Measurements from ENCODE around the gene FMN1. TPM values are rescaled to one million over a fixed set of nuclear protein-coding genes. Genes with fewer than 3 reads are reported as not detected.

FMN1 gene
- total RNA-seq, 2 donors from 2014 or later = 13.7 to 17.1 TPM

GRCh38 chr15:33200444-33200843 is 5.9 kb upstream of the FMN1 start:
- TF ChIP-seq CTCF (IDR thresholded peaks at IDR 0.05) (no peak), POLR2A (IDR thresholded peaks at IDR 0.05) (no peak)
- peaks cover 3% of the 10 kb centered on the region for H3K4me1 ChIP-seq
- WGBS, 2 donors = 65 to 73% methylated on average over 5 of the region's 5 CpGs

DNA sequence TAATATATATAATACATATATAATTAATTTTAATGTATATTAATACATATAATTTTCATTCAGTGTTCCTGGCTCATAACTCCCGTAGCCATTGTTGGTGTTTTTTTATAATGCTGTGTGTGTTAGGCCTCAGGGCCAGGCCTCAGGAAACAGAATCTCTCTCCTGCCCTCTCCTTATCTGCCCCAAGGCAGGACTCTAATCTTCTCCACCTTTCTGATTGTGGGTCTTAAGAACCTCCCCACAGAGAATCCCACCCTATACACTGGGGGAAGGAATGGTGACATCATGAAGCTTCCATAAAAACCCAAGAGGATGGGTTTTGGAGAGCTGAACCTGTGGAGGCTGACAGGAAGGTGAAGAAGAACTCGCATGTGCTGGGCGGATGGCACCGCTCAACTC is 4.0 kb upstream of the FMN1 start:
- Histone ChIP-seq H3K4me3 (no peak overlapping the region), H3K36me3 (replicated peaks in 1 of 2; ENCODE audit: insufficient read depth in 1 of 2, low read depth in 2 of 2) (no peaks in the 10 kb centered on the region), H3K27ac (no peak overlapping the region), H3K9me3 (no peaks in the 10 kb centered on the region), H3K4me1 (peaks cover 6% of the 10 kb centered on the region), H3K27me3 (no peaks in the 10 kb centered on the region)
- no peak for DNase-seq
- intact Hi-C loops (cut with DNase I) = no loop called here
- TF ChIP-seq CTCF (IDR thresholded peaks at IDR 0.05) (no peak), POLR2A (IDR thresholded peaks at IDR 0.05) (no peak)
- 88 to 92% methylated on average over 4 of the region's 4 CpGs for WGBS, 2 donors
- no peak for ATAC-seq

More at GRCh38 chr15:33200444-33200843, 5.9 kb upstream of the FMN1 start:
- no peak for ATAC-seq
- no peaks in the 10 kb centered on the region for H3K27me3 ChIP-seq
- no peak for DNase-seq
- H3K4me3 ChIP-seq = no peak overlapping the region
- no peaks in the 10 kb centered on the region for H3K9me3 ChIP-seq
- no peak overlapping the region for H3K27ac ChIP-seq
- no peaks in the 10 kb centered on the region for H3K36me3 ChIP-seq (replicated peaks in 1 of 2; ENCODE audit: insufficient read depth in 1 of 2, low read depth in 2 of 2)
- intact Hi-C loops (cut with DNase I) = no loop called here

GRCh38 chr15:33197636-33198035 is 3.1 kb upstream of the FMN1 start:
- ATAC-seq (no peak), DNase-seq (no peak)
- Histone ChIP-seq H3K36me3 (replicated peaks in 1 of 2; ENCODE audit: insufficient read depth in 1 of 2, low read depth in 2 of 2) (no peaks in the 10 kb centered on the region), H3K4me1 (peaks cover 6% of the 10 kb centered on the region), H3K27ac (no peak overlapping the region), H3K27me3 (no peaks in the 10 kb centered on the region), H3K9me3 (no peaks in the 10 kb centered on the region), H3K4me3 (no peak overlapping the region)
- TF ChIP-seq CTCF (IDR thresholded peaks at IDR 0.05) (no peak), POLR2A (IDR thresholded peaks at IDR 0.05) (no peak)
- intact Hi-C loops (cut with DNase I) = no loop called here
- WGBS, 2 donors = 79% methylated on average over 5 of the region's 5 CpGs

GRCh38 chr15:33194237-33194636 is 277 bp downstream of the FMN1 start:
- H3K4me3 ChIP-seq = peak overlapping the region in 1 of 2 donors; percentile 31
- H3K27me3 ChIP-seq = no peaks in the 10 kb centered on the region
- H3K9me3 ChIP-seq = no peaks in the 10 kb centered on the region
- intact Hi-C loops (cut with DNase I) = no loop called here
- WGBS, 2 donors = 12 to 30% methylated on average over 17 of the region's 17 CpGs
- no peaks in the 10 kb centered on the region for H3K36me3 ChIP-seq (replicated peaks in 1 of 2; ENCODE audit: insufficient read depth in 1 of 2, low read depth in 2 of 2)
- no peak for ATAC-seq
- TF ChIP-seq CTCF (IDR thresholded peaks at IDR 0.05) (no peak), POLR2A (IDR thresholded peaks at IDR 0.05) (no peak)
- peaks cover 4% of the 10 kb centered on the region for H3K4me1 ChIP-seq
- DNase-seq = no peak
- H3K27ac ChIP-seq = no peak overlapping the region

DNA sequence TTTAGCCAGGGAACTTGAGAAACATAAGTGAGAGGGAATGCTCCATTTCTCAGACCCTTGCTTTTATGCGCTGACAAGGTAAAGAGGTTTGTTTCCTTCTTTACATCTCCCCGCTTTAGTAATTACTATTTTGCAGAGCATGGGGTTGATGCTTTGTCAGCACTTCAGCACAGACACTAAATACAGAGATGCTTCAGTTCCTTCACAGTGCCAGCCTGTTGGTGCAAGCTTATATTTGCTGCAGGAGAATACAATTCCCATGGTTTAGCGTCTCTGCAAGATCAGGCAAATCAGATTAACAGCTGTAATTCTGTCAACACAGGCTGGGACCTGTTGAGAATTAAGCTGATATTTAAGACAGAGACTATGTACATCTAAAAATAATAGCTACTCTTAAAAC is 2.9 kb downstream of the FMN1 start:
- Histone ChIP-seq H3K27me3 (no peaks in the 10 kb centered on the region), H3K4me3 (no peak overlapping the region), H3K9me3 (no peaks in the 10 kb centered on the region), H3K27ac (no peak overlapping the region), H3K36me3 (replicated peaks in 1 of 2; ENCODE audit: insufficient read depth in 1 of 2, low read depth in 2 of 2) (no peaks in the 10 kb centered on the region), H3K4me1 (peaks cover 4% of the 10 kb centered on the region)
- DNase-seq (no peak), ATAC-seq (no peak)
- TF ChIP-seq CTCF (IDR thresholded peaks at IDR 0.05) = no peak
- TF ChIP-seq POLR2A (IDR thresholded peaks at IDR 0.05) = no peak
- WGBS, 2 donors = 62 to 73% methylated on average over 3 of the region's 3 CpGs
- intact Hi-C loops (cut with DNase I) = no loop called here

All from body of pancreas (tissue), 4 donors.